Skeletal muscle tissue (tissue), 4 donors: ENCODE measurements around the gene ASCL1. TPM values are rescaled to one million over a fixed set of nuclear protein-coding genes. Genes with fewer than 3 reads are reported as not detected.

Source experiments
- H3K27ac ChIP-seq: one replicate; pipeline ENCODE4 v1.7.0; 2013; ENCODE audit warnings: mild to moderate bottlenecking, low read depth, low read length, inconsistent platforms
- H3K27me3 ChIP-seq, 3 donors: one replicate each; pipeline ENCODE4 v1.7.0; 2013; ENCODE audit warnings: low read length in 3 of 3; ENCODE audit not compliant: control insufficient read depth in 3 of 3, insufficient read depth in 3 of 3
- H3K36me3 ChIP-seq, 3 donors: one replicate each; pipeline ENCODE4 v1.7.0; 2013; ENCODE audit warnings: low read length in 3 of 3; ENCODE audit not compliant: control insufficient read depth in 3 of 3, insufficient read depth in 3 of 3
- H3K4me1 ChIP-seq, 3 donors: one replicate each; pipeline ENCODE4 v1.7.0; 2013; ENCODE audit warnings: low read length in 3 of 3, mild to moderate bottlenecking in 3 of 3; ENCODE audit not compliant: control insufficient read depth in 3 of 3, insufficient read depth in 3 of 3
- H3K4me3 ChIP-seq, 3 donors: one replicate each; pipeline ENCODE4 v1.7.0; 2013; ENCODE audit warnings: low read length in 3 of 3
- H3K9ac ChIP-seq, 3 donors: one replicate each; pipeline ENCODE4 v1.7.0; 2013; ENCODE audit warnings: low read length in 3 of 3, mild to moderate bottlenecking in 3 of 3, moderate library complexity in 2 of 3, low read depth in 1 of 3
- H3K9me3 ChIP-seq, 3 donors: one replicate each; pipeline ENCODE4 v1.7.0; 2013; ENCODE audit warnings: low read length in 3 of 3; ENCODE audit not compliant: control insufficient read depth in 3 of 3
- total RNA-seq: library from RNA; depleted of rRNA; stranded (reverse); fragments of >200 nt; gene quantifications from one replicate; pipeline ENCODE4 v1.2.3, GENCODE V29; 2014
- donor health status: Osteomylitis.

The ASCL1 gene
- total RNA-seq, 1 donor from 2014 or later: not detected

GRCh38 chr12:102960766-102961465 is 3.4 kb downstream of the ASCL1 start:
- H3K27me3 ChIP-seq: peaks cover 69 to 83% (median 81%) of the 10 kb centered on the region in 3 donors
- H3K9ac ChIP-seq: no peak overlapping the region
- peaks cover 0 to 12% (median 3%) of the 10 kb centered on the region in 3 donors for H3K9me3 ChIP-seq
- no peak overlapping the region for H3K4me3 ChIP-seq
- H3K36me3 ChIP-seq: no peaks in the 10 kb centered on the region
- H3K27ac ChIP-seq: no peak overlapping the region
- peaks cover 4 to 15% (median 11%) of the 10 kb centered on the region in 3 donors for H3K4me1 ChIP-seq

- peaks cover 64 to 83% (median 81%) of the 10 kb centered on the region in 3 donors for H3K27me3 ChIP-seq
- no peak overlapping the region for H3K9ac ChIP-seq
- peaks cover 4 to 15% (median 11%) of the 10 kb centered on the region in 3 donors for H3K4me1 ChIP-seq
- H3K27ac ChIP-seq: no peak overlapping the region
- H3K4me3 ChIP-seq: no peak overlapping the region
- peaks cover 0 to 12% (median 3%) of the 10 kb centered on the region in 3 donors for H3K9me3 ChIP-seq
- no peaks in the 10 kb centered on the region for H3K36me3 ChIP-seq
These were observed 4.0 kb downstream of the ASCL1 start for GRCh38 chr12:102961466-102961855.

GRCh38 chr12:102962532-102962931 is 5.1 kb downstream of the ASCL1 start:
- Histone ChIP-seq H3K9ac (no peak overlapping the region), H3K4me3 (no peak overlapping the region), H3K4me1 (peaks cover 4 to 12% (median 11%) of the 10 kb centered on the region in 3 donors), H3K27ac (no peak overlapping the region), H3K36me3 (no peaks in the 10 kb centered on the region), H3K27me3 (peaks cover 63 to 81% (median 80%) of the 10 kb centered on the region in 3 donors), H3K9me3 (peaks cover 0 to 12% (median 3%) of the 10 kb centered on the region in 3 donors)

- Histone ChIP-seq H3K27me3 (peaks cover 63 to 84% (median 78%) of the 10 kb centered on the region in 3 donors), H3K36me3 (no peaks in the 10 kb centered on the region), H3K4me3 (no peak overlapping the region), H3K9me3 (peaks cover 0 to 12% (median 3%) of the 10 kb centered on the region in 3 donors), H3K27ac (no peak overlapping the region), H3K9ac (no peak overlapping the region), H3K4me1 (peaks cover 4 to 9% (median 8%) of the 10 kb centered on the region in 3 donors)
These were observed 5.5 kb downstream of the ASCL1 start for GRCh38 chr12:102962986-102963385.

- Histone ChIP-seq H3K9me3 (peaks cover 0 to 12% (median 3%) of the 10 kb centered on the region in 3 donors), H3K4me1 (peaks cover under 1 to 4% (median 2%) of the 10 kb centered on the region in 3 donors), H3K27me3 (peaks cover 58 to 77% (median 73%) of the 10 kb centered on the region in 3 donors), H3K9ac (no peak overlapping the region), H3K4me3 (no peak overlapping the region), H3K36me3 (no peaks in the 10 kb centered on the region), H3K27ac (no peak overlapping the region)
These were observed 6.3 kb downstream of the ASCL1 start for GRCh38 chr12:102963796-102964195.

GRCh38 chr12:102964872-102965271 is 7.4 kb downstream of the ASCL1 start:
- peaks cover 47 to 71% (median 62%) of the 10 kb centered on the region in 3 donors for H3K27me3 ChIP-seq
- no peak overlapping the region for H3K4me3 ChIP-seq
- peaks cover 0 to 3% (median 0%) of the 10 kb centered on the region in 3 donors for H3K4me1 ChIP-seq
- peaks cover 0 to 12% (median 3%) of the 10 kb centered on the region in 3 donors for H3K9me3 ChIP-seq
- no peak overlapping the region for H3K9ac ChIP-seq
- no peaks in the 10 kb centered on the region for H3K36me3 ChIP-seq
- no peak overlapping the region for H3K27ac ChIP-seq

- Histone ChIP-seq H3K36me3 (no peaks in the 10 kb centered on the region), H3K4me3 (no peak overlapping the region), H3K4me1 (peaks cover 0 to 3% (median 0%) of the 10 kb centered on the region in 3 donors), H3K9me3 (peaks cover 0 to 12% (median 3%) of the 10 kb centered on the region in 3 donors), H3K27ac (no peak overlapping the region), H3K9ac (no peak overlapping the region), H3K27me3 (peaks cover 43 to 69% (median 57%) of the 10 kb centered on the region in 3 donors)
These were observed 8.0 kb downstream of the ASCL1 start for GRCh38 chr12:102965281-102966155.

- H3K9ac ChIP-seq: no peak overlapping the region
- H3K36me3 ChIP-seq: no peaks in the 10 kb centered on the region
- H3K9me3 ChIP-seq: peaks cover 0 to 12% (median 3%) of the 10 kb centered on the region in 3 donors
- peaks cover 39 to 63% (median 49%) of the 10 kb centered on the region in 3 donors for H3K27me3 ChIP-seq
- peaks cover 0 to 3% (median 0%) of the 10 kb centered on the region in 3 donors for H3K4me1 ChIP-seq
- no peak overlapping the region for H3K27ac ChIP-seq
- no peak overlapping the region for H3K4me3 ChIP-seq
These were observed 8.9 kb downstream of the ASCL1 start for GRCh38 chr12:102966200-102966863.

GRCh38 chr12:102970780-102971179 is 13.3 kb downstream of the ASCL1 start:
- Histone ChIP-seq H3K27ac (no peak overlapping the region), H3K9ac (no peak overlapping the region), H3K4me1 (no peaks in the 10 kb centered on the region), H3K27me3 (peaks cover 5 to 25% (median 11%) of the 10 kb centered on the region in 3 donors), H3K36me3 (no peaks in the 10 kb centered on the region), H3K9me3 (no peaks in the 10 kb centered on the region), H3K4me3 (no peak overlapping the region)
